AG10803 (cell line): ENCODE measurements around the gene GPD1.

Source experiments
- DNase-seq: peaks from one replicate; pipeline ENCODE4 v3.0.0; 2010; ENCODE audit warnings: low read depth
- H3K4me3 ChIP-seq: 2 replicates; pipeline ENCODE4 v1.5.1; 2011; ENCODE audit warnings: mild to moderate bottlenecking, low read length, control low read depth
- CTCF ChIP-seq: conservative IDR thresholded peaks from 2 replicates; pipeline ENCODE4 v1.5.1; 2011; ENCODE audit warnings: mild to moderate bottlenecking, low read length, control low read depth, inconsistent platforms

GPD1 gene

GRCh38 chr12:50066402-50066801, 37.4 kb upstream of the GPD1 start:
- TF ChIP-seq CTCF: no peak
- DNase-seq: peak; percentile 92
- H3K4me3 ChIP-seq: no peak overlapping the region

- no peak for DNase-seq
- H3K4me3 ChIP-seq: no peak overlapping the region
- TF ChIP-seq CTCF: no peak
Measured at GRCh38 chr12:50069069-50069468, 34.7 kb upstream of the GPD1 start.

- no peak for DNase-seq
- no peak overlapping the region for H3K4me3 ChIP-seq
- TF ChIP-seq CTCF: no peak
Measured at GRCh38 chr12:50069539-50069938, 34.3 kb upstream of the GPD1 start.

GRCh38 chr12:50070314-50071060, 33.3 kb upstream of the GPD1 start:
- DNase-seq: peak; percentile 82
- TF ChIP-seq CTCF: peak; percentile 95
- no peak overlapping the region for H3K4me3 ChIP-seq

GRCh38 chr12:50072198-50072907, 31.5 kb upstream of the GPD1 start:
- TF ChIP-seq CTCF: no peak
- H3K4me3 ChIP-seq: no peak overlapping the region
- DNase-seq: no peak

- H3K4me3 ChIP-seq: no peak overlapping the region
- DNase-seq: no peak
- no peak for TF ChIP-seq CTCF
Measured at GRCh38 chr12:50073206-50073605, 30.6 kb upstream of the GPD1 start.

- DNase-seq: no peak
- no peak overlapping the region for H3K4me3 ChIP-seq
- TF ChIP-seq CTCF: no peak
Measured at GRCh38 chr12:50073712-50074111, 30.1 kb upstream of the GPD1 start.
